ENCODE results near the gene KDF1.

KDF1 gene

GRCh38 chr1:26984291-26984690, 24.0 kb upstream of the KDF1 start:
- no peak overlapping the region for H3K4me3 ChIP-seq
- H3K9ac ChIP-seq (ENCODE audit: insufficient read length): no peak overlapping the region
- no peaks in the 10 kb centered on the region for H3K9me3 ChIP-seq (ENCODE audit: low read depth, low read length)
- H3K36me3 ChIP-seq (ENCODE audit: insufficient read depth, low read length): no peaks in the 10 kb centered on the region
- TF ChIP-seq EZH2 (IDR thresholded peaks at IDR 0.05) (no peak), FOXP2 (optimal IDR thresholded peaks at IDR 0.05; ENCODE audit: control extremely low read depth, extremely low read length, insufficient read depth) (no peak), POLR2AphosphoS5 (IDR thresholded peaks at IDR 0.05; ENCODE audit: borderline replicate concordance, low read depth, low read length) (no peak)
- no peak for DNase-seq (ENCODE audit: low read depth, low spot score)
- H3K27ac ChIP-seq: no peak overlapping the region

- H3K9me3 ChIP-seq (ENCODE audit: low read depth, low read length): no peaks in the 10 kb centered on the region
- TF ChIP-seq EZH2 (IDR thresholded peaks at IDR 0.05): no peak
- no peak for TF ChIP-seq FOXP2 (optimal IDR thresholded peaks at IDR 0.05; ENCODE audit: control extremely low read depth, extremely low read length, insufficient read depth)
- TF ChIP-seq POLR2AphosphoS5 (IDR thresholded peaks at IDR 0.05; ENCODE audit: borderline replicate concordance, low read depth, low read length): no peak
- DNase-seq (ENCODE audit: low read depth, low spot score): no peak
Observed at GRCh38 chr1:26983863-26984262, 23.6 kb upstream of the KDF1 start.

GRCh38 chr1:26981146-26981846, 21.0 kb upstream of the KDF1 start:
- no peaks in the 10 kb centered on the region for H3K9me3 ChIP-seq (ENCODE audit: low read depth, low read length)
- TF ChIP-seq POLR2AphosphoS5 (IDR thresholded peaks at IDR 0.05; ENCODE audit: borderline replicate concordance, low read depth, low read length): no peak
- no peak for TF ChIP-seq FOXP2 (optimal IDR thresholded peaks at IDR 0.05; ENCODE audit: control extremely low read depth, extremely low read length, insufficient read depth)
- no peak for TF ChIP-seq EZH2 (IDR thresholded peaks at IDR 0.05)
- DNase-seq (ENCODE audit: low read depth, low spot score): no peak
- H3K9ac ChIP-seq (ENCODE audit: insufficient read length): no peak overlapping the region
- H3K36me3 ChIP-seq (ENCODE audit: insufficient read depth, low read length): no peaks in the 10 kb centered on the region
- H3K4me3 ChIP-seq: no peak overlapping the region
- no peak overlapping the region for H3K27ac ChIP-seq

More at GRCh38 chr1:26983863-26984262, 23.6 kb upstream of the KDF1 start:
- Histone ChIP-seq H3K27ac (no peak overlapping the region), H3K9ac (ENCODE audit: insufficient read length) (no peak overlapping the region), H3K4me3 (no peak overlapping the region), H3K36me3 (ENCODE audit: insufficient read depth, low read length) (no peaks in the 10 kb centered on the region)

- Histone ChIP-seq H3K4me3 (no peak overlapping the region), H3K36me3 (ENCODE audit: insufficient read depth, low read length) (no peaks in the 10 kb centered on the region), H3K9ac (ENCODE audit: insufficient read length) (no peak overlapping the region), H3K27ac (no peak overlapping the region), H3K9me3 (ENCODE audit: low read depth, low read length) (no peaks in the 10 kb centered on the region)
- TF ChIP-seq FOXP2 (optimal IDR thresholded peaks at IDR 0.05; ENCODE audit: control extremely low read depth, extremely low read length, insufficient read depth): no peak
- TF ChIP-seq POLR2AphosphoS5 (IDR thresholded peaks at IDR 0.05; ENCODE audit: borderline replicate concordance, low read depth, low read length): no peak
- no peak for TF ChIP-seq EZH2 (IDR thresholded peaks at IDR 0.05)
- DNase-seq (ENCODE audit: low read depth, low spot score): no peak
Observed at GRCh38 chr1:26978901-26979300, 18.6 kb upstream of the KDF1 start.

GRCh38 chr1:26976621-26977510, 16.6 kb upstream of the KDF1 start:
- no peak for DNase-seq (ENCODE audit: low read depth, low spot score)
- no peak for TF ChIP-seq POLR2AphosphoS5 (IDR thresholded peaks at IDR 0.05; ENCODE audit: borderline replicate concordance, low read depth, low read length)
- no peak for TF ChIP-seq EZH2 (IDR thresholded peaks at IDR 0.05)
- TF ChIP-seq FOXP2 (optimal IDR thresholded peaks at IDR 0.05; ENCODE audit: control extremely low read depth, extremely low read length, insufficient read depth): no peak
- Histone ChIP-seq H3K4me3 (no peak overlapping the region), H3K9ac (ENCODE audit: insufficient read length) (no peak overlapping the region), H3K27ac (no peak overlapping the region), H3K9me3 (ENCODE audit: low read depth, low read length) (no peaks in the 10 kb centered on the region), H3K36me3 (ENCODE audit: insufficient read depth, low read length) (no peaks in the 10 kb centered on the region)

GRCh38 chr1:26972821-26973220, 12.6 kb upstream of the KDF1 start:
- Histone ChIP-seq H3K9ac (ENCODE audit: insufficient read length) (no peak overlapping the region), H3K27ac (no peak overlapping the region), H3K9me3 (ENCODE audit: low read depth, low read length) (no peaks in the 10 kb centered on the region), H3K4me3 (no peak overlapping the region), H3K36me3 (ENCODE audit: insufficient read depth, low read length) (no peaks in the 10 kb centered on the region)
- DNase-seq (ENCODE audit: low read depth, low spot score): no peak
- TF ChIP-seq FOXP2 (optimal IDR thresholded peaks at IDR 0.05; ENCODE audit: control extremely low read depth, extremely low read length, insufficient read depth) (no peak), POLR2AphosphoS5 (IDR thresholded peaks at IDR 0.05; ENCODE audit: borderline replicate concordance, low read depth, low read length) (no peak), EZH2 (IDR thresholded peaks at IDR 0.05) (no peak)

GRCh38 chr1:26972390-26972789, 12.1 kb upstream of the KDF1 start:
- Histone ChIP-seq H3K27ac (no peak overlapping the region), H3K9ac (ENCODE audit: insufficient read length) (no peak overlapping the region), H3K4me3 (no peak overlapping the region), H3K36me3 (ENCODE audit: insufficient read depth, low read length) (no peaks in the 10 kb centered on the region), H3K9me3 (ENCODE audit: low read depth, low read length) (no peaks in the 10 kb centered on the region)
- DNase-seq (ENCODE audit: low read depth, low spot score): no peak
- TF ChIP-seq FOXP2 (optimal IDR thresholded peaks at IDR 0.05; ENCODE audit: control extremely low read depth, extremely low read length, insufficient read depth) (no peak), POLR2AphosphoS5 (IDR thresholded peaks at IDR 0.05; ENCODE audit: borderline replicate concordance, low read depth, low read length) (no peak), EZH2 (IDR thresholded peaks at IDR 0.05) (no peak)

GRCh38 chr1:26971590-26971989, 11.3 kb upstream of the KDF1 start:
- H3K4me3 ChIP-seq: no peak overlapping the region
- TF ChIP-seq EZH2 (IDR thresholded peaks at IDR 0.05): no peak
- TF ChIP-seq FOXP2 (optimal IDR thresholded peaks at IDR 0.05; ENCODE audit: control extremely low read depth, extremely low read length, insufficient read depth): no peak
- no peak for TF ChIP-seq POLR2AphosphoS5 (IDR thresholded peaks at IDR 0.05; ENCODE audit: borderline replicate concordance, low read depth, low read length)
- no peak overlapping the region for H3K9ac ChIP-seq (ENCODE audit: insufficient read length)
- H3K9me3 ChIP-seq (ENCODE audit: low read depth, low read length): no peaks in the 10 kb centered on the region
- no peaks in the 10 kb centered on the region for H3K36me3 ChIP-seq (ENCODE audit: insufficient read depth, low read length)
- H3K27ac ChIP-seq: no peak overlapping the region
- DNase-seq (ENCODE audit: low read depth, low spot score): no peak

Data from SK-N-MC (cell line).